ENCODE data around the gene SLF1.

DNA sequence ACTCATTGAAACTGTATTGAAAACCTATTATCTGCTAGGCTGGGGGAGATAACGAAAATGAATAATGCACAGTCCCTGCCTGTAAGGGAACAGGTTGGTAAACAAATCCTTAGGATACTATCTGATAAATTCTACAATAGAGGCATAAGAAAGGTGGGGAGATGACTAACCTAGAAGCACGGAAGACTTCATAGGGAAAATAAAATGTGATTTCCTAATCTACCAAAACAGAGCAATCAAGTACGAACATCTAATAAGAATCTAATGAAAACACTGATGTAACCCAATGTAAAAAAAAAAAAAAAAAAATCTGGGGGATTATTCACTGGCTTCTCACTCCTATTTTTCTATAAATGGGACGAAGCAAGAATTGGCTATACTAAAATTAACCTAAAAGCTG lies 124.4 kb downstream of the SLF1 start:
- TF ChIP-seq POLR2A (IDR thresholded peaks at IDR 0.05), result no peak
- TF ChIP-seq, protein P1, sequence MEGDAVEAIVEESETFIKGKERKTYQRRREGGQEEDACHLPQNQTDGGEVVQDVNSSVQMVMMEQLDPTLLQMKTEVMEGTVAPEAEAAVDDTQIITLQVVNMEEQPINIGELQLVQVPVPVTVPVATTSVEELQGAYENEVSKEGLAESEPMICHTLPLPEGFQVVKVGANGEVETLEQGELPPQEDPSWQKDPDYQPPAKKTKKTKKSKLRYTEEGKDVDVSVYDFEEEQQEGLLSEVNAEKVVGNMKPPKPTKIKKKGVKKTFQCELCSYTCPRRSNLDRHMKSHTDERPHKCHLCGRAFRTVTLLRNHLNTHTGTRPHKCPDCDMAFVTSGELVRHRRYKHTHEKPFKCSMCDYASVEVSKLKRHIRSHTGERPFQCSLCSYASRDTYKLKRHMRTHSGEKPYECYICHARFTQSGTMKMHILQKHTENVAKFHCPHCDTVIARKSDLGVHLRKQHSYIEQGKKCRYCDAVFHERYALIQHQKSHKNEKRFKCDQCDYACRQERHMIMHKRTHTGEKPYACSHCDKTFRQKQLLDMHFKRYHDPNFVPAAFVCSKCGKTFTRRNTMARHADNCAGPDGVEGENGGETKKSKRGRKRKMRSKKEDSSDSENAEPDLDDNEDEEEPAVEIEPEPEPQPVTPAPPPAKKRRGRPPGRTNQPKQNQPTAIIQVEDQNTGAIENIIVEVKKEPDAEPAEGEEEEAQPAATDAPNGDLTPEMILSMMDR (IDR thresholded peaks at IDR 0.05), result no peak
